HK-2 (cell line): Measurements from ENCODE around the gene PEPD.
A peak's percentile ranks its signal among the peaks of the same experiment; 100 is the strongest.

Source experiments
- DNase-seq: peaks from one replicate; pipeline ENCODE4 v3.0.0-alpha.2; 2018; ENCODE audit not compliant: unreplicated experiment

Gene PEPD

GRCh38 chr19:33395561-33396550, 125.7 kb downstream of the PEPD start:
- DNase-seq = no peak

- DNase-seq = no peak
Observed at GRCh38 chr19:33394723-33395560, 126.6 kb downstream of the PEPD start.

GRCh38 chr19:33394006-33394722, 127.4 kb downstream of the PEPD start:
- peak; percentile 59 for DNase-seq

GRCh38 chr19:33393286-33394005, 128.1 kb downstream of the PEPD start:
- no peak for DNase-seq

GRCh38 chr19:33392341-33393285, 129.0 kb downstream of the PEPD start:
- DNase-seq = no peak

GRCh38 chr19:33391631-33392249, 129.9 kb downstream of the PEPD start:
- DNase-seq = no peak

- no peak for DNase-seq
Observed at GRCh38 chr19:33390908-33391630, 130.5 kb downstream of the PEPD start.

- DNase-seq = no peak
Observed at GRCh38 chr19:33390101-33390907, 131.3 kb downstream of the PEPD start.

- no peak for DNase-seq
Observed at GRCh38 chr19:33389421-33390100, 132.0 kb downstream of the PEPD start.

GRCh38 chr19:33388725-33389420, 132.7 kb downstream of the PEPD start:
- no peak for DNase-seq

- no peak for DNase-seq
Observed at GRCh38 chr19:33388231-33388724, 133.3 kb downstream of the PEPD start.

- DNase-seq = no peak
Observed at GRCh38 chr19:33387351-33388230, 134.0 kb downstream of the PEPD start.

GRCh38 chr19:33386361-33386858, 135.2 kb downstream of the PEPD start:
- DNase-seq = no peak

- DNase-seq = no peak
Observed at GRCh38 chr19:33385956-33386355, 135.6 kb downstream of the PEPD start.

GRCh38 chr19:33384983-33385382, 136.6 kb downstream of the PEPD start:
- no peak for DNase-seq
